Measurements from ENCODE around the gene AQP12B. TPM values are rescaled to one million over a fixed set of nuclear protein-coding genes. Genes with fewer than 3 reads are reported as not detected.

The AQP12B gene
- total and polyA plus RNA-seq, 2 experiments from 2014 or later = not detected

GRCh38 chr2:240689975-240690374, 7.3 kb upstream of the AQP12B start:
- Histone ChIP-seq H3K27ac (no peak overlapping the region), H4K20me1 (ENCODE audit: insufficient read depth) (no peaks in the 10 kb centered on the region), H3K4me2 (ENCODE audit: unreplicated experiment) (no peak overlapping the region), H3K4me1 (ENCODE audit: insufficient read depth) (no peaks in the 10 kb centered on the region), H3K9me3 (ENCODE audit: low read depth) (no peaks in the 10 kb centered on the region), H3K27me3 (replicated peaks; ENCODE audit: insufficient read depth) (peaks cover 21% of the 10 kb centered on the region), H3K79me2 (ENCODE audit: insufficient read depth) (no peaks in the 10 kb centered on the region), H3F3A (ENCODE audit: insufficient read depth) (no peaks in the 10 kb centered on the region), H3K9me2 (ENCODE audit: insufficient read depth) (no peaks in the 10 kb centered on the region), H3K9ac (no peak overlapping the region), H3K36me3 (ENCODE audit: low read depth) (no peaks in the 10 kb centered on the region), H3K4me3 (no peak overlapping the region), H2AFZ (no peak overlapping the region)
- DNase-seq = no peak
- 53 to 62% methylated on average over 4 to 8 of the region's 11 CpGs for WGBS, 2 experiments (ENCODE audit: low coverage in 1 of 2, low lambda C conversion rate in 2 of 2, missing lambda C conversion rate in 2 of 2)
- TF ChIP-seq EZH2 (IDR thresholded peaks at IDR 0.05; ENCODE audit: insufficient read depth, poor library complexity, severe bottlenecking) (no peak), EZH2phosphoT487 (IDR thresholded peaks at IDR 0.05; ENCODE audit: insufficient read depth, low read depth) (no peak)
- in situ Hi-C loops (cut with MboI) = no loop called here

- Histone ChIP-seq H3K4me1 (ENCODE audit: insufficient read depth) (no peaks in the 10 kb centered on the region), H3K9me2 (ENCODE audit: insufficient read depth) (no peaks in the 10 kb centered on the region), H3K27me3 (replicated peaks; ENCODE audit: insufficient read depth) (peaks cover 21% of the 10 kb centered on the region), H3K9me3 (ENCODE audit: low read depth) (no peaks in the 10 kb centered on the region), H2AFZ (no peak overlapping the region), H3K4me2 (ENCODE audit: unreplicated experiment) (no peak overlapping the region), H4K20me1 (ENCODE audit: insufficient read depth) (no peaks in the 10 kb centered on the region), H3K79me2 (ENCODE audit: insufficient read depth) (no peaks in the 10 kb centered on the region), H3K4me3 (no peak overlapping the region), H3K9ac (no peak overlapping the region), H3F3A (ENCODE audit: insufficient read depth) (no peaks in the 10 kb centered on the region), H3K36me3 (ENCODE audit: low read depth) (no peaks in the 10 kb centered on the region), H3K27ac (no peak overlapping the region)
- 67 to 77% methylated on average over 9 of the region's 9 CpGs for WGBS, 2 experiments (ENCODE audit: low coverage in 1 of 2, low lambda C conversion rate in 2 of 2, missing lambda C conversion rate in 2 of 2)
- TF ChIP-seq EZH2phosphoT487 (IDR thresholded peaks at IDR 0.05; ENCODE audit: insufficient read depth, low read depth) (no peak), EZH2 (IDR thresholded peaks at IDR 0.05; ENCODE audit: insufficient read depth, poor library complexity, severe bottlenecking) (no peak)
- in situ Hi-C loops (cut with MboI) = no loop called here
- no peak for DNase-seq
These were observed 5.9 kb upstream of the AQP12B start for GRCh38 chr2:240688553-240688919.

- Histone ChIP-seq H3K9ac (no peak overlapping the region), H3K27ac (no peak overlapping the region), H3K4me3 (no peak overlapping the region), H2AFZ (no peak overlapping the region), H3K9me2 (ENCODE audit: insufficient read depth) (no peaks in the 10 kb centered on the region), H3K79me2 (ENCODE audit: insufficient read depth) (no peaks in the 10 kb centered on the region), H4K20me1 (ENCODE audit: insufficient read depth) (no peaks in the 10 kb centered on the region), H3K9me3 (ENCODE audit: low read depth) (no peaks in the 10 kb centered on the region), H3K4me2 (ENCODE audit: unreplicated experiment) (no peak overlapping the region), H3K4me1 (ENCODE audit: insufficient read depth) (no peaks in the 10 kb centered on the region), H3K27me3 (replicated peaks; ENCODE audit: insufficient read depth) (peaks cover 21% of the 10 kb centered on the region), H3F3A (ENCODE audit: insufficient read depth) (no peaks in the 10 kb centered on the region), H3K36me3 (ENCODE audit: low read depth) (no peaks in the 10 kb centered on the region)
- WGBS, 2 experiments (ENCODE audit: low coverage in 1 of 2, low lambda C conversion rate in 2 of 2, missing lambda C conversion rate in 2 of 2) = 52 to 58% methylated on average over 14 of the region's 14 CpGs
- DNase-seq = no peak
- no peak for TF ChIP-seq EZH2phosphoT487 (IDR thresholded peaks at IDR 0.05; ENCODE audit: insufficient read depth, low read depth)
- no peak for TF ChIP-seq EZH2 (IDR thresholded peaks at IDR 0.05; ENCODE audit: insufficient read depth, poor library complexity, severe bottlenecking)
- in situ Hi-C loops (cut with MboI) = no loop called here
These were observed 5.3 kb upstream of the AQP12B start for GRCh38 chr2:240687741-240688552.

GRCh38 chr2:240687045-240687740, 4.5 kb upstream of the AQP12B start:
- Histone ChIP-seq H3K27me3 (replicated peaks; ENCODE audit: insufficient read depth) (peaks cover 21% of the 10 kb centered on the region), H4K20me1 (ENCODE audit: insufficient read depth) (no peaks in the 10 kb centered on the region), H3K4me1 (ENCODE audit: insufficient read depth) (no peaks in the 10 kb centered on the region), H3K4me3 (no peak overlapping the region), H2AFZ (no peak overlapping the region), H3K79me2 (ENCODE audit: insufficient read depth) (no peaks in the 10 kb centered on the region), H3K27ac (no peak overlapping the region), H3F3A (ENCODE audit: insufficient read depth) (no peaks in the 10 kb centered on the region), H3K4me2 (ENCODE audit: unreplicated experiment) (no peak overlapping the region), H3K9me2 (ENCODE audit: insufficient read depth) (no peaks in the 10 kb centered on the region), H3K9me3 (ENCODE audit: low read depth) (no peaks in the 10 kb centered on the region), H3K9ac (no peak overlapping the region), H3K36me3 (ENCODE audit: low read depth) (no peaks in the 10 kb centered on the region)
- TF ChIP-seq EZH2phosphoT487 (IDR thresholded peaks at IDR 0.05; ENCODE audit: insufficient read depth, low read depth) (no peak), EZH2 (IDR thresholded peaks at IDR 0.05; ENCODE audit: insufficient read depth, poor library complexity, severe bottlenecking) (no peak)
- no peak for DNase-seq
- WGBS, 2 experiments (ENCODE audit: low coverage in 1 of 2, low lambda C conversion rate in 2 of 2, missing lambda C conversion rate in 2 of 2) = 48 to 51% methylated on average over 20 of the region's 20 CpGs
- in situ Hi-C loops (cut with MboI) = no loop called here

Data from GM23248 (cell line).